Dermis blood vessel endothelial cell (primary cell): ENCODE measurements around the gene PDHB. TPM values are rescaled to one million over a fixed set of nuclear protein-coding genes. Genes with fewer than 3 reads are reported as not detected.

Source experiments
- DNase-seq: peaks from one replicate; pipeline ENCODE4 v3.0.0; 2010
- total RNA-seq: library from RNA; depleted of rRNA; stranded (reverse); fragments of >200 nt; gene quantifications from 2 replicates; pipeline ENCODE4 v1.2.3, GENCODE V29; 2014

PDHB gene
- total RNA-seq, 1 donor from 2014 or later = 130 TPM

DNA sequence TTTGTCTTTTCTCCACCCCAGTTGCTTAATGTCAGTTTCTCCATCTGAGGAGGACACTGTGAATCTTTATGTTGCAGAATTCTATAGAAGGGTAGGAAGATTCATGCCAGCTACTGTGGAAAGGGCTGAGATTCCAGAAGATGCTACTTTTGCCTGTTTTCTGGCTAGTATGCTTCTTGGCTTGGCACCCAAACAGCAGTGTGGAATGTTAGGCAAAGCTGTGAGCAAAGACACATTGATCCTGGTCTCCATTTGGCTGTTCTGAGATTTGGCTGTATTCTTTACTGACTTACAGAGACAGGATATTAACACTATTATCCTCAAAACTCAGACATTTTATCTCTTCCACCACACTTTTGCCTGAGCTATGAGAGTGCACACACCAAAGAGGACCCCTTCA is 39.3 kb downstream of the PDHB start:
- DNase-seq = no peak

DNA sequence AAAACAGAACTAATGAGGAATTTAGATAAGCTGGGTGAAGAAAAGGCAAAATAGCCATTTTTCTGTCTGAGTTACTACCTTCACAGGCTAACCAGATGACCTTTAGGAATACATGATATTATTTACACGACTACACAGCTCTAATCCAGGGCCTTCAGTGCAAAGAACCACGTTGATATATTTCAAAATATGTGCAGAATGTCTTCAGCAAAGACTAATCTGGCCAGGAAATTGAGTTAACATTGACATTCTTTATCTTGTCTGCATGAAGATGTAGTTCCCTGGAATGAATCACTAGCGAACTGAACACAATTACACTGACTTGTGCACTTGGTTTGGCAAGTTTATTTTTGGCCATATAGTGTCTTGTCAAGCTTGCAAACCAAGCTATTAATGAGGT is 41.5 kb downstream of the PDHB start:
- DNase-seq = no peak

DNA sequence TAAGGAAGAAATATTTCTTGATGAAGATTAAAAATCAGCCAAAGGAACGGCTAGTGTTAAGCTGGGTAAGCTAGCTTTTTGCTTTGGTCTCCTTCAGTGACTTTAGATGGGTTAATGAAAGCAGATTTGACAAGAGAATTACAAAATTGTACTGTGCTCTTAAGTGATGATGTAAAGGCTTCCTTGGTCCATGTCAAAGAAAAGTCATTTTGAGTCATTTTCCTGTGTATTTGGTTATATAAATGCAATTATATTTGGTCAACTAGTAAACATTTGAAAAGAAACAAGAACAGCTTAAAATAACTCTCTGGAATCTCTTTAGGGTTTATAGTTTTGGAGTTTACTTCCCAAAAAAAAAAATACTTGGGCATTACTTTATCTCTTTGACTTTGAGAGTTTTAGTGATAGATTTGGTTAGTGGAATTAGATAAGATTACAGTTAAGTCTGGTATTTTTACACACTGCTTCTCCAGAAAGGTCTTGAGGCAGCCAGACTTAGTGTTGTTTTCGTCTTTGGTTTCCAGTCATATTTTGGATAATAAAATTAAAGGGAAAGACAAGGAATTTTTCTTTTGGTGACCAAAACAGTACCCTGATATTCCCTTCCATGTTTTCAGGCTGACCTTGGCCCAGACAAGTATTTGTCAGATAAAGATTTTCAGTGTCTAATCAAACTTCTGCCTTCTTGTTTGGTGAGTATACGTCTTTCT is 42.3 kb downstream of the PDHB start:
- no peak for DNase-seq

DNA sequence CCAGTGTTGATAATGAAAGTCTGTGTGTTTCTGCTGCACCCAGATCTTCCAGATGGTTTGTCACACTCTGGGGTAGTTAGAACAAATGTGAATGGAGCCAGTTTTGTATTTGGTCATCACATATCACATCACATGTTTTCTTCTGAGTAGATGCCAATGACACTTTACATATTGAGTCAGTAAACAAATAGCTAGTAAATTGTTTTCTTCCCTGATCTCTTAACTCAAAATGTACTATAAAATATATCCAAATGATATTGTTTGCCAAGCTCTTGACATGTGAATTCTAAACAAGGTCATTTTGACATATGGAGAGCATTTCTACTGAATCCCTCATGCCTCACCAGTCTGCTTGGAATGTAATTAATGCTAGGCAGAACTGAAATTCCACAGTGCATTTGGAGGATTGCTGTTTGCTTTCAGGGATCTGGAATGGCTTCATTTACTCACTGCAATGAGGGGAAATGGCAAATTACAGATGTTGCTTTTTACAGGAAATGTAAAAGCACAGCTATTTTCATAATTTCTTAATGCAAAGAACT is 45.0 kb downstream of the PDHB start:
- peak; percentile 45 for DNase-seq

DNA sequence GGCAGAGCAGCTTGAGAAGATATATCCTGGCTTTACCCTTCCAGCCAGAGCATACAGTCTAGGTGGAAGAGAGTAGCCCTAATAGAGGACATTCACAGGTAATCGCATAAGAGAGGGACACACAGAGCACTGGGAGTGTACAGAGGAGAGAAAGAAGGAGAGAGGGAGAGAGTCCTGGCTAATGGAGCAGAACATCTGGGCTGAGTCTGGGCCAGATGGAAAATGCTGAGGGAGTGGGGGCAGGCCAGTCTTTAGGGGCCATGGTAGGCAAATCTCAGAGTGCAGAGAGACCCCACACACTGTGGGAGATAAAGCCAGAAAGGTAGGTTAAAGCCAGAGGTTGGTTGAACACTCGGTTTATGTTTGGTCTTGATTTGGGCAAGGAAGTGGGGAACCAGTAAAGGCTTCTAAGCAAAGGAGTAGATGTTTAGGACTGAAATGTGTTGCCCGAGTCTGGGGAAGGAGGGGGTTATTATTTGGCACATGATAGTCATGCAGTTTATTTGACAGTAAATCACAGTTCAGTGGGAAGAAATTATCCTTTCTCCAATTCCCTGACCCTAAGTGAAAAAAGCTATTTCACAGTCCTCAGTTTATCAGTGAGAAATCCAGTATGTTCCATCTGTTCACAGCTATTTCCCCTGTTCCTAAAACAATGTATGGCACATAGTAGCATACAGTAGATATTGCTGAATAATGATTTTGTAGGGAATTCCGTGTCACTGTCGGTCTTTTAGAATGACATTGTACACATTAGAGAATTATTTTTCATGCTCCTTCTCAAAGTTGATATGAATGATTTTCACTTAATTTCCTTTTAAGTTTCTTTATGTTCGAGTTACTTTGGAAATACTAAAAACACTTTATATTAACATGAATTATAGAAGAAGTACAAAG is 45.7 kb downstream of the PDHB start:
- DNase-seq = no peak

DNA sequence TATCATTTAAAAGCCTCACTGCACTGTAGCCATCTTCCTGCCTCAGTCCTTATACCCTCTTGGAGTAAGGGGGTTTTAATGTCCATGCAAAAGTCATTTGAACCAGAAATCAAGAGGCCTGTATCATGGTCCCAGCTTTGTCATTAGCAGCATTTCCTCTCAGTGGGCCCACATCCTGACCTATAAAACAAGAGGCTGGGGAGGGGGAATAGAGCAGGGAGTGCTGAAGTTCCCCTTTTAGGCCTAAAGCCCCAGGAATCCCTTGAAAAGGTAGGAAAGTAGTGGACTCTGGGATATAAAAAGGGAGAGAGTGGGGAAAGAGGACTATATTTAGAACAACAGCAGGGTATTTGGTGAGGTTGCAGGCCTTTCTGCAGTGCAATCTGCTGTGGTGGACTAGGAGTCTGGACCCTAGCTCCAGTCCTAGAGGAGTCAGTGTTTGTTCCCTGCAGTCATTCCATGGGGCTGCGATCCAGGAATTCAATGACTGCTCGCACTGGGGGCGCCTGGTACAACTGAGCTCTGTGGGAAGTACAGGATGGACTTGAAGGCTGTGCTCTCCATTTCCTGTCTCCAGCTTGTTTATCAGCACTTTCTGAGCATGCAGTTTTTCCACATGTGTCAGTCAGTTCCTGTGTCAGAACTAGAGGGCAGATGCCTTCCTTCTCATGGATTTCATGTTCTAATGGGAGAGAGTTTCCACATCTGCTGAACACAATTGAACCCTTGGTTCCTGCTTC is 46.8 kb downstream of the PDHB start:
- peak; percentile 89 for DNase-seq

DNA sequence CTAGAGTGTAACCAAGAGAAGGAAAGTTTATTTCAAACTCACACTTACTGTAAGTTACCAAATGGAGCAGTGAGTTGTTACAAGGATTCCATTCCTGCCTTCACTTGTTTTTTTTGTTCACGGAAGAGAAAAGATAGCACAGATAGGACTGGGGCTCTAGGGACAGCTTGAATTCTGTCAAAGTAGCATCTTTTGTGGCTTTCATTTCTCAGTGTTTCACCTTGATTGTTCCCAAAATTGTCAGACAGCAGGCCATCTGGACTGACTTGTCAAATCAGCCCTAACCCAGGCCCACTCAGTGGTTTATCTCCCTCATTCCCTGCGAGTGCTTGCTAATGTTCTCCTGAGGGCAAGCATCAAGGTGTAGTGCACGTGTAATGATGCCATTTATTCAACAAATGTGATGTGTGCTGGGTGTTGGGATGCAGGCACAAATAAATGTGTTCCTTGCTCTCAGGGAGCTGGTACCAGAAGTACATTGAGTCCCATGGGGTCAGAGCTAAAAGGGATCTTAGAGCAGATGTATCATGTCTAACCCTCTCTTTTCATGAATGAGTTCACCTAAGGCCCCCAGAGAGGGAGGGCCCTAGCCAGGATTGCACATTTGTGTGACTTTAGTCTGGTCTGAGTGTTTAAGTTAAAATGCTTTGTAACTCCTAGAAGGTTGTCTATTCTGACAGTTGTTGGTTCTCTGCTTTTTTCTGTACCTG is 49.1 kb downstream of the PDHB start:
- no peak for DNase-seq

DNA sequence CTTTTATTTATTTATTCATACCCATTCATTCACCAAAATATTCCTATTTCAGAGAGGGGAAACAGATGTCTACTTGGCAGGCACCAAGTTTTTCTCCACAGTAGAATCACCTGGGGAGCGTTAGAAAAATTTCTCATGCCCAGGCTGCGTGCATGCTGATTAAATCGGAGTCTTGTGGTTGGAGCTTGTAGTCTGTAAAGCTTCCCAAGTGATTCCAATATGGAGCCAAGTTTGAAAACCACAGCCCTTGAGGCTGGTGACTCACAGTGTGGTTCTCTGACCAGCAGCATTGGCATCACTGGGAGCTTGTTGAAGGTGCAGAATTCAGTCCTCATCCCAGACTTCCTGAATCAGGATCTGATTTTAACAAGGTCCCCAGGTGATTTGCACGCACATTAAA is 49.7 kb downstream of the PDHB start:
- no peak for DNase-seq

DNA sequence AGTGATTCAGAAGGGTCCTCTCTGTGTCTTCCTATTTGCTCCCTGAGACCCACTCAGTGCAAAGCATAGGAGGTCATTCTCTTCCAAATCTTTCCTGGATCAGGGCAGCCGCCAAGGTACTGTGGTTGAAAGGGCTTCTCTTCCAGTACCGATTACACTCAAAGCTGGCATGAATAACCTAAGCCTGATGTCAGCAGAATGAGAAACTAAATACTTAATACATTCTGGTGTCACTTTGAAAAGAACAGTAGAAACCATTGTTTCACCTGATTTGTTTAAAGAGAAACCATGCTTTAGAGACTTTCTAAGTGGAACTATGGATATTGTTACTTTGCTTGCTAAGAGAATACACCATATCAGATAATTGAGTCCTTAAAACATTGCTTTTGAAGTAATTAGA is 50.2 kb downstream of the PDHB start:
- no peak for DNase-seq

DNA sequence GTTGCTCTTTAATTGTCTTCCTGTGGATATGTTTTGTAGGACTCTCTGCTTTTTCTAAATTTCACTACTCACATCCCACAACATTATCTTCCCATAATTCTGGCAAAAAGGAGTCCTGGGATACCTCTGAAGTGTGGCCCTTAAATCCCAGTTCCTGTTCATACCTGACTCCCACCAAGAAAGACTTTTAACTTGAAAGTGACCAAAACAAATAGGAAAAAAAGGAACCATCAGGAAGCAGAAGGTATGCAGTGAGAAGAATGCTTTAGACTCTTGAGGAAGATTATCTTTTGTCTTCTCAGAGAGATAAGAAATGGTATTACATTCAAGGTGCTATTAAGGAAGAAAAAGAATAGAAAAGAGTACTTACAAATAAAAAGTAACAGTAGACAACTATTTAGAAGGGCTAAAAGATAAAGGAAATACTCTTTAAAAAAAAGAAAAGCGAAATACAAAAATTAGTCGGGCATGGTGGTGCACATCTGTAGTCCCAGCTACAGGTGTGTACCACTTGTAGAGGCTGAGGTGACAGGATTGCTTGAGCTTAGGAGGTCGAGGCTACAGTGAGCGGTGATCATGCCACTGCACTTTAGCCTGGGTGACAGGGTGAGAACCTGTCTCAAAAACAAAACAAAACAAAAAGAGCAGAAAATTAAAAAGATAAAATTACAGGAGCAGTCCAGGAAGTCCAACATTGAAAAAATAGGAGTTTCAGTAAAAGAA is 54.1 kb downstream of the PDHB start:
- DNase-seq = no peak

DNA sequence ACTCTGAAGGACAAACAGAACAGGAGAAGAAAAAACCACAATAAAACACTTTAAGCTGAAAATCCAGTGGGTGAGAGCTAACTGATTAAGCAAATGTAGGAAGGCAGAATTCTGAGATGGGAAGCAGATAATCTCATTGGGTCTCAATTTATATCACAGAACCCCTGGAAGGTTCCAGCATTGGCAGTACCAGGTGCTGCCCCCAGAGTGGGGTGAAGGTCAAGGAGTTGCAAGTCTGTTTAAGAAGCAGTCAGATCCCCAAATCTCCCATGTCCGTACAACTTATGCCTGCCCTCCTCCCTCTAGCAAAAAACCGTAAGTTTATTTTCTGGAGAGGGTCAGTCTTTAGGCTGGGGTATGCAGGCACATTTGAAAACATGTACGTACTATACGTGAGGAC is 55.9 kb downstream of the PDHB start:
- no peak for DNase-seq

Other genes starting within 250 kb of the PDHB start
- 1.7 and 10.6 TPM in 2 replicates for gene DNASE1L3, start 222.9 kb downstream of the PDHB start, total RNA-seq
- 21.7 and 43.1 TPM in 2 replicates for gene ABHD6, start 196.0 kb downstream of the PDHB start, total RNA-seq
- gene RPP14, start 127.6 kb downstream of the PDHB start, total RNA-seq = 20.3 and 22.0 TPM in 2 replicates
- gene HTD2, start 127.3 kb downstream of the PDHB start, total RNA-seq = 10.2 and 16.0 TPM in 2 replicates
- 22.7 and 30.6 TPM in 2 replicates for gene PXK, start 100.9 kb downstream of the PDHB start, total RNA-seq
- 7.3 and 10.6 TPM in 2 replicates for gene KCTD6, start 58.3 kb upstream of the PDHB start, total RNA-seq
- gene ACOX2, start 103.4 kb upstream of the PDHB start, total RNA-seq = 0.70 and 1.5 TPM in 2 replicates
- gene FAM107A, start 143.6 kb upstream of the PDHB start, total RNA-seq = 2.9 and 9.3 TPM in 2 replicates
- gene FAM3D, start 232.9 kb upstream of the PDHB start, total RNA-seq = 0.51 TPM in 1 of 2 replicates, not detected in the other